Activated T-cell treated with anti-CD3 and anti-CD28 coated beads, Interleukin-2, amount 50 U/mL, for 72 hours (primary cell): Measurements from ENCODE around the gene NEK4. TPM values are rescaled to one million over a fixed set of nuclear protein-coding genes. Genes with fewer than 3 reads are reported as not detected.

Experiments
- ATAC-seq, 2 donors: fragments of 150-1000 bp; cut with Tn5 transposase; replicated peaks in 1 of 2; 2 replicates each; pipeline ENCODE4 v1.10.0; 2021; ENCODE audit warnings: moderate library complexity in 2 of 2, mild to moderate bottlenecking in 1 of 2
- DNase-seq, 2 donors: peaks; one replicate each; pipeline ENCODE4 v3.0.0; 2021 to 2022; ENCODE audit warnings: mixed read lengths in 1 of 2
- H3K27ac Mint-ChIP-seq: one replicate; pipeline ENCODE4 v1.8.0; 2022; ENCODE audit warnings: mild to moderate bottlenecking, moderate library complexity, mixed read lengths
- H3K27me3 Mint-ChIP-seq: one replicate; pipeline ENCODE4 v1.8.0; 2022; ENCODE audit warnings: low read depth, mixed read lengths
- H3K36me3 Mint-ChIP-seq, 2 donors: one replicate each; pipeline ENCODE4 v1.8.0; 2022; ENCODE audit warnings: mixed read lengths in 2 of 2, mild to moderate bottlenecking in 1 of 2; ENCODE audit not compliant: insufficient read depth in 2 of 2
- H3K4me1 Mint-ChIP-seq: one replicate; pipeline ENCODE4 v1.8.0; 2022; ENCODE audit warnings: low read depth, mixed read lengths
- H3K4me3 Mint-ChIP-seq, 2 donors: one replicate each; pipeline ENCODE4 v1.8.0; 2022; ENCODE audit warnings: mild to moderate bottlenecking in 2 of 2, mixed read lengths in 2 of 2, moderate library complexity in 2 of 2
- H3K9me3 Mint-ChIP-seq, 2 donors: one replicate each; pipeline ENCODE4 v1.8.0; 2022; ENCODE audit warnings: mixed read lengths in 2 of 2
- total RNA-seq, 2 donors: library from RNA; stranded (reverse); gene quantifications; one replicate each; pipeline ENCODE4 v1.2.3, GENCODE V29; 2022

Gene NEK4
- total RNA-seq, 2 donors from 2014 or later = 15.9 to 25.6 TPM

DNA sequence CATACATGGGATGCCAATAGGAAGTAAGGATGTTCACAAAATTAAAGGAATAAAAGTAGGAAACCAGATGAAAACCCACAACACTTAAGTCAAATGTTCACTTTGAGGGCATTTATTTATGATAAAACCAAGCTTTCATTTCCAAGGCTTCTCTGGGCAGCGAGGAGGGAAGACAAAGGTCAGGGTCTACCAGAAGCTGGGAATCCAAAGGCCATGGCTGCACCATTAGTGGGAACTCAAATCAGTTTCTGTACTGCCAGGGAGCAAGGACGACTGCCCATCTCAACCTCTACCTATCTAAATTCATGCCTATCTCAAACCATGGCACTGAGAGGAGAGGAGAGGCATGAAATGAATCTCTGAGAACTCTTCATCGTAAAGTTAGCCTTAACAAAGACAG is 107.6 kb downstream of the NEK4 start:
- no peaks in the 10 kb centered on the region for H3K4me1 Mint-ChIP-seq
- no peaks in the 10 kb centered on the region for H3K9me3 Mint-ChIP-seq
- no peak overlapping the region for H3K27ac Mint-ChIP-seq
- no peaks in the 10 kb centered on the region for H3K27me3 Mint-ChIP-seq
- DNase-seq (no peak), ATAC-seq (no peak)
- H3K36me3 Mint-ChIP-seq = peaks cover 5 to 39% of the 10 kb centered on the region in 2 donors
- no peak overlapping the region for H3K4me3 Mint-ChIP-seq

DNA sequence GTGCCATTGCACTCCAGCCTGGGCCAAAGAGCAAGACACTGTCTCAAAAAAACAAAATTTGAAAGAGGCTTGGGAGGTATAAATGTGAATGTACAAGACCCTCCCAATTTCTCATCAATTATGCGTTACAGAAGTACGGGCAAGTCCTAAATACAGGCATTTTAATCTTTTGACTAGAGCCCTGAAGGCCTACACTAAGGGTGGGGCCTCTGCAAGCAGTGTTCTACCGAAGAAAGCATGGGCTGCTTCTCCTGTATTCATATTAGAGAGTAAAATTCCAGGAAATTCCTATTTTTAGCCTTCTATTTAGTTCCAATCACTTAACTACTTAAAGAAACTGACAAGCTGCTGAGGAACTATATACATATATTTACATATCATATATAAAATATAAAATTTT is 110.7 kb downstream of the NEK4 start:
- no peak overlapping the region for H3K4me3 Mint-ChIP-seq
- H3K27me3 Mint-ChIP-seq = no peaks in the 10 kb centered on the region
- peaks cover 6% of the 10 kb centered on the region for H3K4me1 Mint-ChIP-seq
- H3K27ac Mint-ChIP-seq = no peak overlapping the region
- ATAC-seq = no peak
- no peaks in the 10 kb centered on the region for H3K9me3 Mint-ChIP-seq
- DNase-seq = no peak
- H3K36me3 Mint-ChIP-seq = peaks cover 6 to 44% of the 10 kb centered on the region in 2 donors

Other genes starting within 250 kb of the NEK4 start
- gene NT5DC2, start 237.1 kb downstream of the NEK4 start, total RNA-seq = 10 to 100 TPM; 23.5 to 24.3 TPM
- 1 to 10 TPM; 7.4 to 8.9 TPM for gene UQCC5, start 234.3 kb downstream of the NEK4 start, total RNA-seq
- 10 to 100 TPM; 66.2 to 66.7 TPM for gene PBRM1, start 85.0 kb downstream of the NEK4 start, total RNA-seq
- 100 to 1,000 TPM; 131 to 158 TPM for gene GNL3, start 84.9 kb downstream of the NEK4 start, total RNA-seq
- gene GLT8D1, start 65.1 kb downstream of the NEK4 start, total RNA-seq = 10 to 100 TPM; 37.8 to 38.3 TPM
- gene SPCS1, start 64.8 kb downstream of the NEK4 start, total RNA-seq = 100 to 1,000 TPM; 100 to 111 TPM
- not detected for gene ITIH1, start 6.7 kb upstream of the NEK4 start, total RNA-seq
- not detected for gene ITIH3, start 23.9 kb upstream of the NEK4 start, total RNA-seq
- 10 to 100 TPM; 21.8 to 24.5 TPM for gene ITIH4, start 59.7 kb upstream of the NEK4 start, total RNA-seq
- 1 to 10 TPM; 1.3 TPM for gene MUSTN1, start 64.1 kb upstream of the NEK4 start, total RNA-seq
- 10 to 100 TPM; 34.4 to 40.8 TPM for gene STIMATE, start 126.6 kb upstream of the NEK4 start, total RNA-seq